HepG2 (cell line): Measurements from ENCODE around the gene SPINT3. TPM values are rescaled to one million over a fixed set of nuclear protein-coding genes. Genes with fewer than 3 reads are reported as not detected.

ENCODE experiments used
- ATAC-seq: fragments of 200-7000 bp; cut with Tn5 transposase; 3 replicates; pipeline ENCODE4 v1.9.1; 2020; ENCODE audit warnings: mild to moderate bottlenecking, moderate library complexity
- BruUV-seq: library from RNA; stranded (reverse); fragments of 400-500 nt; replicated peaks from 2 replicates; lab custom pipeline; 2021; lab: Mats Ljungman, UMichigan
- CTCF ChIA-PET: fragments of 300-600 bp; formaldehyde crosslinking; extraction: SDS; loops from one replicate; lab custom pipeline; 2021; ENCODE audit warnings: low total read pairs, inconsistent platforms, low intra/inter-chr PET ratio; lab: Yijun Ruan, JAX
- POLR2A ChIA-PET: fragments of 350-600 bp; sonication (Branson Sonifier 250); formaldehyde crosslinking; loops from one replicate; lab custom pipeline; 2020; ENCODE audit warnings: antibody characterized with exemption, inconsistent platforms; lab: Yijun Ruan, JAX
- DNase-seq: peaks from one replicate; pipeline ENCODE4 v3.0.0-alpha.2; 2015; ENCODE audit warnings: low spot score
- FAIRE-seq: peaks from 3 replicates; lab custom pipeline; 2011; peaks lifted over from hg19 to GRCh38; lab: Jason Lieb, UNC
- H2AFZ ChIP-seq: one replicate; pipeline ENCODE4 v1.6.1; 2011; ENCODE audit warnings: low read length, inconsistent platforms
- H3K27ac ChIP-seq: fragments of 300-600 bp; 3 replicates; pipeline ENCODE4 v1.8.0; 2011; ENCODE audit warnings: mixed run types, mild to moderate bottlenecking, mixed read lengths, low read length, inconsistent platforms; ENCODE audit not compliant: insufficient read depth; ENCODE audit errors: extremely low read length
- H3K27me3 ChIP-seq, 2 experiments: fragments of 200-600 bp in 1 of 2; 2 replicates in 1 of 2; 3 replicates in 1 of 2; pipeline versions ENCODE4 v1.6.0 to v1.8.0; 2011; ENCODE audit warnings: low read length in 2 of 2, mild to moderate bottlenecking in 2 of 2, moderate library complexity in 2 of 2, inconsistent platforms in 1 of 2; ENCODE audit not compliant: insufficient read depth in 2 of 2, control insufficient read depth in 1 of 2
- H3K36me3 ChIP-seq, 2 experiments: fragments of 200-600 bp in 1 of 2; replicated peaks in 1 of 2; 2 replicates in 1 of 2; 3 replicates in 1 of 2; pipeline versions ENCODE4 v1.5.1 to v1.8.0; 2011; ENCODE audit warnings: low read length in 2 of 2, inconsistent platforms in 1 of 2; ENCODE audit not compliant: insufficient read depth in 2 of 2, control insufficient read depth in 1 of 2
- H3K4me1 ChIP-seq: 2 replicates; pipeline ENCODE4 v1.5.1; 2012; ENCODE audit warnings: low read length, inconsistent platforms; ENCODE audit not compliant: insufficient read depth
- H3K4me2 ChIP-seq: 2 replicates; pipeline ENCODE4 v1.6.0; 2011; ENCODE audit warnings: low read depth, low read length, inconsistent platforms
- H3K4me3 ChIP-seq, 3 experiments: fragments of 200-600 bp in 1 of 3; sonication (generic), shearing (Covaris generic) in 1 of 3; replicated peaks in 1 of 3; 2 replicates each; pipeline ENCODE4 v1.5.1; 2011 to 2016; ENCODE audit warnings: low read length in 3 of 3, inconsistent platforms in 2 of 3, low read depth in 2 of 3, mild to moderate bottlenecking in 2 of 3, control low read depth in 1 of 3, mixed read lengths in 1 of 3; ENCODE audit not compliant: insufficient read depth in 1 of 3
- H3K79me2 ChIP-seq: one replicate; pipeline ENCODE4 v1.6.1; 2011; ENCODE audit warnings: low read length, inconsistent platforms; ENCODE audit not compliant: insufficient read depth
- H3K9ac ChIP-seq: 2 replicates; pipeline ENCODE4 v1.6.0; 2011; ENCODE audit warnings: mild to moderate bottlenecking, low read depth, low read length, inconsistent platforms; ENCODE audit not compliant: insufficient read depth
- H3K9me3 ChIP-seq: 2 replicates; pipeline ENCODE4 v1.5.1; 2012; ENCODE audit warnings: mild to moderate bottlenecking, low read length
- H4K20me1 ChIP-seq: 2 replicates; pipeline ENCODE4 v1.6.0; 2011; ENCODE audit warnings: inconsistent platforms, mild to moderate bottlenecking, low read length, moderate library complexity; ENCODE audit not compliant: insufficient read depth
- AGO2 ChIP-seq: fragments of 200-400 bp; formaldehyde crosslinking; optimal IDR thresholded peaks from 2 replicates; pipeline ENCODE3; 2017; ENCODE audit warnings: mild to moderate bottlenecking, low read depth, low read length, moderate library complexity
- ATM ChIP-seq: fragments of 450-650 bp; IDR thresholded peaks from 2 replicates; pipeline ENCODE4 v1.7.1; 2017; ENCODE audit warnings: mild to moderate bottlenecking, borderline replicate concordance
- E2F1 ChIP-seq: sonication (generic); formaldehyde crosslinking; IDR thresholded peaks from 2 replicates; pipeline ENCODE4 v1.5.0; 2020; ENCODE audit warnings: missing genetic modification reagents
- ZBTB38 ChIP-seq: sonication (generic); formaldehyde crosslinking; IDR thresholded peaks from 2 replicates; pipeline ENCODE4 v1.5.1; 2020; ENCODE audit warnings: mild to moderate bottlenecking, missing genetic modification reagents
- ZNF383 ChIP-seq: sonication (generic); formaldehyde crosslinking; IDR thresholded peaks from 2 replicates; pipeline ENCODE4 v1.4.0; 2020; ENCODE audit warnings: missing genetic modification reagents, mild to moderate bottlenecking, borderline replicate concordance
- WGBS: methylation state at CpG from one replicate; pipeline ENCODE4 v1.1.6; 2017; ENCODE audit warnings: low lambda C conversion rate; 5-methylcytosine and 5-hydroxymethylcytosine counted together
- in situ Hi-C: cut with HindIII; loops from 2 replicates; pipeline ENCODE4 v1.10.0; 2017; ENCODE audit warnings: low pct_unique_long_range_greater_than_20kb; ENCODE audit not compliant: extremely low pct_ligation_motif_present
- intact Hi-C: fragments of 100-400 bp; cut with micrococcal nuclease; formaldehyde crosslinking; loops from one replicate; pipeline ENCODE4 v1.10.0; 2022; ENCODE audit not compliant: unreplicated experiment
- polyA plus RNA-seq, 8 experiments: library from polyadenylated mRNA; depleted of rRNA in 3 of 8; stranded (reverse) in 7 of 8; unstranded in 1 of 8; fragments of >200 nt; fragmentation: Illumina TruSeq in 4 of 8; extraction: Trizol in 4 of 8; gene quantifications; 2 replicates each; pipeline versions ENCODE4 v1.2.1 to v1.2.3, GENCODE V29; 2011 to 2016; ENCODE audit warnings: low read depth in 4 of 8, missing spikeins in 1 of 8, mixed read lengths in 1 of 8; ENCODE audit not compliant: insufficient read depth in 1 of 8
- total RNA-seq, 5 experiments: library from RNA; depleted of rRNA; stranded (reverse); fragments of >200 nt; fragmentation: Illumina TruSeq; extraction: Trizol; gene quantifications; 2 replicates each; pipeline ENCODE4 v1.2.3, GENCODE V29; 2016; ENCODE audit warnings: low read depth in 1 of 5

The SPINT3 gene
- total and polyA plus RNA-seq, 2 of the 13 experiments (the other 11 are each of a cell fraction or from before 2014, with no cell fraction given): not detected

GRCh38 chr20:45547206-45547770 lies 31.9 kb upstream of the SPINT3 start, which contains the start of gene EPPIN:
Gene EPPIN (minus strand): TSS chr20:45547401. CDS start chr20:45547357, 44 bp downstream.
- 4% methylated on average over 6 of the region's 6 CpGs for WGBS

More at GRCh38 chr20:45547206-45547770, 31.9 kb upstream of the SPINT3 start, which contains the start of gene EPPIN:
- Histone ChIP-seq H3K27ac (no peak within 1 kb of the TSS), H2AFZ (no peak within 1 kb of the TSS), H4K20me1 (no peaks in the 10 kb centered on the region), H3K79me2 (no peaks in the 10 kb centered on the region), H3K9me3 (no peaks in the 10 kb centered on the region), H3K36me3 (no peaks in the 10 kb centered on the region), H3K9ac (no peak within 1 kb of the TSS), H3K4me1 (no peaks in the 10 kb centered on the region), H3K27me3 (peaks cover 2 to 19% of the 10 kb centered on the region in 2 experiments; a peak in 3 of 5 replicates), H3K4me3 (no peak within 1 kb of the TSS), H3K4me2 (no peak within 1 kb of the TSS)
- in situ Hi-C loops (loop anchor here (5.0 kb wide), 1 partner anchor 225 kb away; no protein-coding TSS in a partner anchor), intact Hi-C loops (no loop called here)
- ATAC-seq (no peak), FAIRE-seq (no peak), DNase-seq (no peak)
- TF ChIP-seq AGO2: no peak
- no peak for TF ChIP-seq E2F1
- TF ChIP-seq ATM: no peak
- no peak for TF ChIP-seq ZNF383 (CRISPR knock-in tag)
- TF ChIP-seq ZBTB38: no peak
- ChIA-PET CTCF (no interaction called here), POLR2A (no interaction called here)
- no TSS peak for BruUV-seq
